ENCODE measurements around the gene SPATA6.

SPATA6 gene

DNA sequence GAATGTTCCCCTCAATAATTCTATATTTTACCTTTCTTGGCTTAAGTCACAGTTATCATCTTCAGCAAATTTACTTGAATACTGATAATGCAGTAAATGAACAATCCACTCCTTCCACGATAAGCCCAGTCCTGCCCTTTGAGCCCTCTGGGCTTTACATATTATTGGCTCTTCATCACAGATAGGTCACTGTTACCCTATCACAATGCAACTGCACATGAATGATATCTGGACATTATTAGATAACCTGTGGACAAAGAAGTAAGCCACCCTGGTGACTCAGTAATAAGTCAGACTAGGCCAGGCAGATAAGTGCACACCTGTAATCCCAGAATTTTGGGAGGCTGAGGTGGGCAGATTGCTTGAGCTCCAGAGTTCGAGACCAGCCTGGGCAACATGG lies 69.4 kb downstream of the SPATA6 start:
- ChIA-PET CTCF (interaction anchor here (1.0 kb wide), 1 partner anchor 11 kb away, joined by 3 read pairs; no protein-coding TSS in a partner anchor), POLR2A (no interaction called here)
- no peak for DNase-seq (ENCODE audit: extremely low spot score)
- TF ChIP-seq CTCF (IDR thresholded peaks at IDR 0.05; ENCODE audit: control extremely low read depth, extremely low read depth, low read depth, missing control alignments), result no peak

GRCh38 chr1:48396208-48396607 lies 75.8 kb downstream of the SPATA6 start:
- no peak for DNase-seq (ENCODE audit: extremely low spot score)

GRCh38 chr1:48391926-48392325 lies 80.1 kb downstream of the SPATA6 start:
- POLR2A ChIA-PET, result no interaction called here
- CTCF ChIA-PET, result no interaction called here
- no peak for DNase-seq (ENCODE audit: extremely low spot score)
- TF ChIP-seq CTCF (IDR thresholded peaks at IDR 0.05; ENCODE audit: control extremely low read depth, extremely low read depth, low read depth, missing control alignments), result no peak

More at GRCh38 chr1:48396208-48396607, 75.8 kb downstream of the SPATA6 start:
- CTCF ChIA-PET, result interaction anchor here (1.3 kb wide), 1 partner anchor 122 kb away, joined by 4 read pairs; no protein-coding TSS in a partner anchor
- TF ChIP-seq CTCF (IDR thresholded peaks at IDR 0.05; ENCODE audit: control extremely low read depth, extremely low read depth, low read depth, missing control alignments), result no peak
- POLR2A ChIA-PET, result no interaction called here

DNA sequence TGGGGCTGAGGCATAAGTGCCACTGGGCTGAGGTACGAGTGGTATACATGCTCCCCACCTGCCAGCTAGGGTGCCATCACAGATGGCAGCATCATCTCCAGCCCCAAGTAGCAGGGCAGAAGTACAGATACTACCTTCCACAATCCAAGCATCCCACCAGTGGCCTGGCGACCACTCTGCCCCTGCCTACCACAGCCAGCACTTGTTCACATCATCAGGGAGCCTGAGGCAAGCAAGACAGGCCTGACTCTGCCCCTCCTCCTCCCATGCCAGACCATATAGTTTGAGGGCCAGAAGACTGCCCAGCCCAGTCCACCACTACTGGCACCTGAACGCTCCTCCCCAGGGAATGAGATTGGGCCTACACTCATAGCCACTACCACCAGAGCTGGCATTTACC lies 84.6 kb downstream of the SPATA6 start:
- ChIA-PET POLR2A (no interaction called here), CTCF (no interaction called here)
- no peak for DNase-seq (ENCODE audit: extremely low spot score)
- no peak for TF ChIP-seq CTCF (IDR thresholded peaks at IDR 0.05; ENCODE audit: control extremely low read depth, extremely low read depth, low read depth, missing control alignments)

GRCh38 chr1:48374785-48375184 lies 97.2 kb downstream of the SPATA6 start:
- no peak for DNase-seq (ENCODE audit: extremely low spot score)
- no peak for TF ChIP-seq CTCF (IDR thresholded peaks at IDR 0.05; ENCODE audit: control extremely low read depth, extremely low read depth, low read depth, missing control alignments)
- POLR2A ChIA-PET, result no interaction called here
- CTCF ChIA-PET, result no interaction called here

DNA sequence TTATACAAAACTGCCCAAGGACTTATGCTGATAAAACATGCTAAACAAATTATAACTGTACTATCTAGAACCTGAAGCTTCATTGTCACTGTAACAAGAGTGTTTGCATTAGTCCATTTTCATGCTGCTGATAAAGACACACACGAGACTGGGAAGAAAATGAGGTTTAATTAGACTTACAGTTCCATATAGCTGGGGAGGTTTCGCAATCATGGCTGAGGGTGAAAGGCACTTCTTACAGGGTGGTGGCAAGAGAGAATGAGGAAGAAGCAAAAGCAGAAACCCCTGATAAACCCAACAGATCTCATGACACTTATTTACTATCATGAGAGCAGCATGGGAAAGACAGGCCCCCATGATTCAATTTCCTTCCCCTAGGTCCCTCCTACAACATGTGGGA lies 100.4 kb downstream of the SPATA6 start:
- DNase-seq (ENCODE audit: extremely low spot score), result no peak
- no peak for TF ChIP-seq CTCF (IDR thresholded peaks at IDR 0.05; ENCODE audit: control extremely low read depth, extremely low read depth, low read depth, missing control alignments)
- CTCF ChIA-PET, result interaction anchor here (0.6 to 1.2 kb wide), 2 partner anchors 8 to 11 kb away, joined by 3 read pairs; no protein-coding TSS in a partner anchor

GRCh38 chr1:48362901-48363300 lies 109.1 kb downstream of the SPATA6 start:
- ChIA-PET CTCF (interaction anchor here (1.5 kb wide), 1 partner anchor 27 kb away, joined by 3 read pairs; no protein-coding TSS in a partner anchor), POLR2A (no interaction called here)
- no peak for TF ChIP-seq CTCF (IDR thresholded peaks at IDR 0.05; ENCODE audit: control extremely low read depth, extremely low read depth, low read depth, missing control alignments)
- no peak for DNase-seq (ENCODE audit: extremely low spot score)

More for the DNA sequence above, 100.4 kb downstream of the SPATA6 start:
- POLR2A ChIA-PET, result no interaction called here
